ENCODE data around the gene FAM199X. TPM values are rescaled to one million over a fixed set of nuclear protein-coding genes. Genes with fewer than 3 reads are reported as not detected.

FAM199X gene
- total RNA-seq (2022): 26.0 and 27.2 TPM in 2 replicates
- percentile 87 among the genes with signal in this experiment for Bru-seq, nascent RNA
- percentile 93 among the genes with signal in this experiment for BruChase-seq, experiment 1, labeled RNA remaining after a 6-hour chase
- percentile 95 among the genes with signal in this experiment for BruChase-seq, experiment 2, labeled RNA remaining after a 2-hour chase
- long read RNA-seq, full-length matches to known transcripts: 94 of 128 reads
- long read RNA-seq, partial matches to known transcripts: 6 of 128 reads
- long read RNA-seq, other reads (novel, unspliced or antisense): 28 of 128 reads

DNA sequence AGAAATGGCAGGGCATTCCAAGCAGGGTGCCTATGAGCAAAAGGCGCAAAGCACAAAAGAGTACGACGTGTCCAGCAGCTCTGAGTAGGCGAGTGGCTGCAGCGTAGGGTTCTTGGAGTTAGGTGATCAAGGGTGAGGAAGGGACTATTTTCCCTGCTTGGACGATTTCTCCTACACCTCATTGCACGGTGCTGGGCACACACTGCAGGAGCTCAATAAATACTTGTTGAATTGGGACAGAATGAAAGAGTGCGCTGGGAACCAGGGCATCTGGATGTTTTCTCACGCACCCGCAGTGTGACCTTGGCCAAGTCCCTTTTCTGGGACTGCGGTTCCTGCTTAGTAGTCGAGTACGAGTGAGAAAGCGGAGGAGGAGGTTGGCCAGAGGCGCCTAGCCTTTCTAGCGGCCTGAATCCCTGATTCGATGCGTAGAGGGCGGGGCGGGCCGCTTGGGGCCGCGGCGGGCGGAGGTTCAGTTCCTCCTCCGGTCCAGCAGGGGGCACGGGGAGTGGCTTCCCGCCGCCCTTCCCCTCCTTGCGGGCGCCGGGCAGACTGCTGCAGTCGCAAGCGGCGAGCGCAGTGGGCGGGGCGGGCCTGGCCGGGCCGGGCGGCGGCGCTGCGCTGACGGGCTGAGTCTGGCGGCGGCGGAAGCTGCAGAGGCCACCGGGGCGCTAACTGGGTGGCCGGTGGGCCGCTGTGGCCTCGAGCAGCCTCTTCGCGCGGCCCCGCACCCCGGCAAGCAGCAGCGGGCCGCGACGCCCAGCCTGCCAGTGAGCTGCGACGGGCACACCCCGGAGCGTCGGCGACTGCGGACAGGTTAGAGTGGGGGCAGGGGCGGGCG lies at the start of gene FAM199X:
Gene FAM199X, plus strand, starts transcription at position 560 of the 841 bp plus-strand sequence. CDS start 333 bp downstream, outside the sequence.
- no peaks in the 10 kb centered on the region for H3K9me3 Mint-ChIP-seq (ENCODE audit: unreplicated experiment)
- H3K27me3 Mint-ChIP-seq (ENCODE audit: insufficient read depth, unreplicated experiment): peaks cover 64% of the 10 kb centered on the region
- DNase-seq (ENCODE audit: unreplicated experiment): peak; percentile 85

DNA sequence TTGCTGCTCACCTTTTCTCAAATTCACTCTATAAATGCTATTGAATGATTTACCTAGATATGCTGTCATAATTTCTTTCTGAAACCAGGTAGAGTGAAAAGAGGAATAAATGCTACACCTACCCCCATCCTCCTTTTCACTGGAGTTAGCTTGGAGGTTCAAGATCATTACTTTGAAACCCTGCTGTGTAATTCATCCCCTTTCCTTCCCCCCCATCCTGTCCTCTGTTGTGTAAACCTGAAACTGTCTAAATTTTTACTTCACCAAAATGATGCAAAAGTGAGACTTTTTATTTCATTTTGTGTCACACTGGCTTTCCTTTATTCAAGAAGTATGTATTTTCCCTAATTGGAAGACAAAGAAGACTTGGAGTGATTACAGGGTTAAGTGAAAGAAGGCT lies 48.5 kb upstream of the FAM199X start:
- CTCF ChIA-PET: no interaction called here
- Mint-ChIP-seq H3K4me3 (ENCODE audit: unreplicated experiment) (no peak overlapping the region), H3K27ac (ENCODE audit: low read depth, unreplicated experiment) (no peak overlapping the region), H3K27me3 (ENCODE audit: insufficient read depth, unreplicated experiment) (peaks cover 69% of the 10 kb centered on the region), H3K9me3 (ENCODE audit: unreplicated experiment) (no peaks in the 10 kb centered on the region), H3K4me1 (ENCODE audit: insufficient read depth, unreplicated experiment) (peaks cover 7% of the 10 kb centered on the region), H3K36me3 (ENCODE audit: insufficient read depth, unreplicated experiment) (no peaks in the 10 kb centered on the region)
- TF ChIP-seq, protein P1, sequence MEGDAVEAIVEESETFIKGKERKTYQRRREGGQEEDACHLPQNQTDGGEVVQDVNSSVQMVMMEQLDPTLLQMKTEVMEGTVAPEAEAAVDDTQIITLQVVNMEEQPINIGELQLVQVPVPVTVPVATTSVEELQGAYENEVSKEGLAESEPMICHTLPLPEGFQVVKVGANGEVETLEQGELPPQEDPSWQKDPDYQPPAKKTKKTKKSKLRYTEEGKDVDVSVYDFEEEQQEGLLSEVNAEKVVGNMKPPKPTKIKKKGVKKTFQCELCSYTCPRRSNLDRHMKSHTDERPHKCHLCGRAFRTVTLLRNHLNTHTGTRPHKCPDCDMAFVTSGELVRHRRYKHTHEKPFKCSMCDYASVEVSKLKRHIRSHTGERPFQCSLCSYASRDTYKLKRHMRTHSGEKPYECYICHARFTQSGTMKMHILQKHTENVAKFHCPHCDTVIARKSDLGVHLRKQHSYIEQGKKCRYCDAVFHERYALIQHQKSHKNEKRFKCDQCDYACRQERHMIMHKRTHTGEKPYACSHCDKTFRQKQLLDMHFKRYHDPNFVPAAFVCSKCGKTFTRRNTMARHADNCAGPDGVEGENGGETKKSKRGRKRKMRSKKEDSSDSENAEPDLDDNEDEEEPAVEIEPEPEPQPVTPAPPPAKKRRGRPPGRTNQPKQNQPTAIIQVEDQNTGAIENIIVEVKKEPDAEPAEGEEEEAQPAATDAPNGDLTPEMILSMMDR (IDR thresholded peaks at IDR 0.05; ENCODE audit: unreplicated experiment): no peak
- no peak for DNase-seq (ENCODE audit: unreplicated experiment)
- intact Hi-C loops (cut with micrococcal nuclease): no loop called here
- POLR2A ChIA-PET: no interaction called here
- no TSS peak for BruUV-seq (replicated peaks)

More for the DNA sequence above, at the start of gene FAM199X:
- intact Hi-C loops (cut with micrococcal nuclease): no loop called here
- Mint-ChIP-seq H3K27ac (ENCODE audit: low read depth, unreplicated experiment) (peak within 1 kb of the TSS; percentile 52), H3K4me3 (ENCODE audit: unreplicated experiment) (peak within 1 kb of the TSS; percentile 76), H3K4me1 (ENCODE audit: insufficient read depth, unreplicated experiment) (peaks cover 19% of the 10 kb centered on the region), H3K36me3 (ENCODE audit: insufficient read depth, unreplicated experiment) (peaks cover 8% of the 10 kb centered on the region)
- CTCF ChIA-PET: interaction anchor here (0.6 to 1.8 kb wide), 6 partner anchors 9 to 549 kb away, joined by 3 to 14 read pairs (median 3); partner anchors contain the start of gene SLC25A53
- POLR2A ChIA-PET: interaction anchor here (0.5 to 3.3 kb wide), 7 partner anchors 9 to 108 kb away, joined by 3 to 75 read pairs (median 4); partner anchors contain the start of gene SLC25A53
- TF ChIP-seq, protein P1 (IDR thresholded peaks at IDR 0.05; ENCODE audit: unreplicated experiment): peak; percentile 49
- BruUV-seq (replicated peaks): no TSS peak

DNA sequence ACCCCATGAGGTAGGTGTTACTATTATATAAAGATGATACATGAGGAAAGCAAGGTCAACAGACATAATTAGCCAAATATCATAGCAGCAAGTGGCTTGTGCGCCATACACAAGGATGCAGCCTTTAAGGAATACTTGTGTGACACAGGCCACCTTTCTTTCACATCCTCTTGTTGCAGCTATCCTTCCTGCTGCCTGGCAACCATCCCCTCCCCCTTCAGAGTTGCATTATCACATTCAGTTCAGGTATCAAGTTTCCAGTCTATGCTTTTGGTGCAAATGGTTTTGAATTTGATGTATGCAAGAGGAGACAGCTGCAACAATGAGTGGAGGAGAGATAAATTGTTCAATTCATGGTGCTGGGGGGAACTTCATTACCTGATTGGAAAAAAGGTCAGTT lies 47.5 kb upstream of the FAM199X start:
- intact Hi-C loops (cut with micrococcal nuclease): no loop called here
- TF ChIP-seq, protein P1 (IDR thresholded peaks at IDR 0.05; ENCODE audit: unreplicated experiment): no peak
- no peak for DNase-seq (ENCODE audit: unreplicated experiment)
- CTCF ChIA-PET: interaction anchor here (0.5 to 1.8 kb wide), 3 partner anchors 17 to 1582 kb away, joined by 4 to 9 read pairs (median 4); no protein-coding TSS in a partner anchor
- no TSS peak for BruUV-seq (replicated peaks)
- Mint-ChIP-seq H3K36me3 (ENCODE audit: insufficient read depth, unreplicated experiment) (no peaks in the 10 kb centered on the region), H3K9me3 (ENCODE audit: unreplicated experiment) (no peaks in the 10 kb centered on the region), H3K27ac (ENCODE audit: low read depth, unreplicated experiment) (no peak overlapping the region), H3K4me3 (ENCODE audit: unreplicated experiment) (no peak overlapping the region), H3K27me3 (ENCODE audit: insufficient read depth, unreplicated experiment) (peaks cover 78% of the 10 kb centered on the region), H3K4me1 (ENCODE audit: insufficient read depth, unreplicated experiment) (no peaks in the 10 kb centered on the region)
- POLR2A ChIA-PET: interaction anchor here (0.8 kb wide), 1 partner anchor 83 kb away, joined by 3 read pairs; no protein-coding TSS in a partner anchor

DNA sequence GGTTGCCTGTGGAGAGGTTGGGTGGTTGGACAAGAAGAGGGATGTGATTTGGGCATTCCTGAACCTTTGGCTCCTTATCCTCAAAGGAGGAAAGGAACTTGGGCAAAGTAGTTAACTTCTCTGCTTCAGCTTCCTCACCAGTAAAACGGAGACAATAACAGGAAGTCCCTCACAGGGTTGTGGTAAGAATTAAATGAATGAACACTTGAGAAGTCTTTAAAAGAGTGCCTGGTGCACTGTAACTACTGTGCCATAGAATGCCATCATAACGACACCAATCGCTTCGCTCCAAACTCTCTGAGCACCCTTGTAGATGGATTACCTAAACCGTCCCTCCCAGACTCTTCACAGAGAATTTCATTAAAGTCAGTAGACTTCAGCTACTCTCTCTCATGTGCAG lies 43.4 kb upstream of the FAM199X start:
- H3K9me3 Mint-ChIP-seq (ENCODE audit: unreplicated experiment): no peaks in the 10 kb centered on the region
- H3K4me3 Mint-ChIP-seq (ENCODE audit: unreplicated experiment): no peak overlapping the region
- no peak for DNase-seq (ENCODE audit: unreplicated experiment)
- H3K36me3 Mint-ChIP-seq (ENCODE audit: insufficient read depth, unreplicated experiment): peaks cover 6% of the 10 kb centered on the region
- BruUV-seq (replicated peaks): no TSS peak
- intact Hi-C loops (cut with micrococcal nuclease): no loop called here
- TF ChIP-seq, protein P1 (IDR thresholded peaks at IDR 0.05; ENCODE audit: unreplicated experiment): no peak
- no peak overlapping the region for H3K27ac Mint-ChIP-seq (ENCODE audit: low read depth, unreplicated experiment)
- peaks cover 42% of the 10 kb centered on the region for H3K27me3 Mint-ChIP-seq (ENCODE audit: insufficient read depth, unreplicated experiment)
- ChIA-PET POLR2A (no interaction called here), CTCF (no interaction called here)
- H3K4me1 Mint-ChIP-seq (ENCODE audit: insufficient read depth, unreplicated experiment): no peaks in the 10 kb centered on the region
